ELF-1 (cell line): ENCODE measurements around the gene RERG.

Experiments used
- DNase-seq: peaks from one replicate; pipeline ENCODE4 v3.0.0-alpha.2; 2016; ENCODE audit warnings: low read depth, low spot score

The RERG gene, protein sequence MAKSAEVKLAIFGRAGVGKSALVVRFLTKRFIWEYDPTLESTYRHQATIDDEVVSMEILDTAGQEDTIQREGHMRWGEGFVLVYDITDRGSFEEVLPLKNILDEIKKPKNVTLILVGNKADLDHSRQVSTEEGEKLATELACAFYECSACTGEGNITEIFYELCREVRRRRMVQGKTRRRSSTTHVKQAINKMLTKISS

DNA sequence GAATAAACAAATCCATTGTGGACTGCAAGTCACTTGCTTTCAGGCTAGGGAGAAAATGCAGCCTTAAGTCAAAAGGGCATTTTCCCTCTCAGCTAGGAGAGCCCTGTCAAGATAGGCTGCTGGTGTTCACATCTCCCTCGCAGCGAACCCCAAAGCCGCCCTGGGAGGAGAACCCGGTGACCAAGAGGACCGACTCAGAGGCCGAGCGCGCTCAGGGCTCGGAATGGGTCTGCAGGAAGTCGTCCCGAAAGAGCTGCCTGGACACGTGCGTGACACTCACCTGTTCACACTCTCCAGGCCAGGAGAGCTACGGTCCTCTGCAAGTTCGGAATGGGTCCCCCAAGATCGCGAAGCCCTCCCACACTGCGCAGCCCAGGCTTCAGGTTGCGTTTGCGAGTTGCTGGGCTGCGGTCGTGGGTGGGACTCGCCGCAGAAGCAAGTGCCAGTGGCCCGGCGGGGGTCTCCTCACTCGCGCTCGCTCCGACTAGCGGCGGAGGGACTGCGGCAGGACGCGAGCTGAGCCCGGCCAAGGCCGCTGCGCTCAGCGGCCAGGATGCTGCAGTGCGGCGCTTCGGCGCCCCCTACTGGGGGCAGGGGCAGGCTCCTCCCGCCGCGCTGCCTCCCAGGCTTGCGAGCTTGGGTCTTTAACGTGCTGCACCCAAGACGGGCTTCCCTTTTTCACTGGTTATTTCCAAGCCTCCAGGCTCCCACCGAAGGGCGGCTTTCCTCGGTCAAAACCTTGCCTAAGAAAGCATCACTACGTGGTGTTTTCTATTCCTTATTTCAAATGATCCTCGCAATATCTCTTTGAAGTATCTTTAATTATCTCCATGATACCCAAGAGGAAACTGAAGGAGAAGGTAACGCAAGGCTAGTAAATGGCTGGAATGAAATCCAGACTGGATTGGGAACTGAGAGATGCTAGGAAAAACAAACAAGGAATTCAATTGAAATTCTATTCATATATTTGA is at the start of gene RERG:
Gene RERG (minus strand): TSS at position 503 of the 971 bp plus-strand sequence. CDS start 3,928 bp downstream, outside the sequence.
- peak; percentile 94 for DNase-seq

DNA sequence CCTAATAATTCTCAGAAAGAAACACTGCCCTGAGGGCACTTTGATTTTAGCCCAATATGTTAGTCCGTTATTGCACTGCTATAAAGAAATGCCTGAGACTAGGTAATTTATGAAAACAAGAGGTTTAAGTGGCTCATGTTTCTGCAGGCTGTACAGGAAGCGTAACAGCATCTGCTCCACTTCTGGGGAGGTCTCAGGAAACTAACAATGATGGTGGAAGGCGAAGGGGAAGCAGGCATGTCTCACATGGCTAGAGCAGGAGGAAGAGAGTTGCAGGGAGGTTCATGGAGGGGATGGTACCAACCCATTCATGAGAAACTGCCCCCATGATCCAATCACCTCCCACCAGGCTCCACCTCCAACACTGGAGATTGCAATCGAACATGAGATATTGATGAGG is 49.4 kb upstream of the RERG start:
- DNase-seq: no peak

DNA sequence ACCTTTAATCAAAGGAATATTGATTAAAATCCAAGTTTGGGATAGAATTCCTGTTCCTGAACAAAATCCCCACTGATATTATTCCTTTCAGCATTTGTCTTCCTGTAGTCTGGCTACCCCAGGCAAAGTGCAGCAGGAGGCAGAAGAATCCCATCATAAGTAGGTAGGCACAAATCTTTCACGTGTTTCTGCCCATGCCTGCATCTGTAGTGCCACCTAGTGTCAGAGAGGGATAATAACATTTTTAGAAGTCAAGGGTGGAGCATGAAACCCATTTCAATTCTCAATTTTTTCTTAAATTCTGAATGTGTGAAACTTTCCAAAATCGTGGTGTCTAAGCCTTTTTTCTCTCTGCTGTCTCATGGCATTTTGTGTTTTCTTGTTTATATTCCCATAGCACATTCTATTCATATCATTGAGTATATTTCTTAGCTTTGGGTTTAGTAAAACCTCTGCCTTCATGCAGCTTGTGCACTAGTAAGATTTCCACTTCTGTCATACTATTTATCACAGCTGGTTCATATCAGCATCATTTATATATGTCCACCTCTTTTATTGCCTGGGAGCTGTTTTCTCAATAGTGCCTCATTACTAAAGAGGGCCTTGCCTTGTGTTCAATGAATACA is 47.8 kb upstream of the RERG start:
- peak; percentile 20 for DNase-seq

DNA sequence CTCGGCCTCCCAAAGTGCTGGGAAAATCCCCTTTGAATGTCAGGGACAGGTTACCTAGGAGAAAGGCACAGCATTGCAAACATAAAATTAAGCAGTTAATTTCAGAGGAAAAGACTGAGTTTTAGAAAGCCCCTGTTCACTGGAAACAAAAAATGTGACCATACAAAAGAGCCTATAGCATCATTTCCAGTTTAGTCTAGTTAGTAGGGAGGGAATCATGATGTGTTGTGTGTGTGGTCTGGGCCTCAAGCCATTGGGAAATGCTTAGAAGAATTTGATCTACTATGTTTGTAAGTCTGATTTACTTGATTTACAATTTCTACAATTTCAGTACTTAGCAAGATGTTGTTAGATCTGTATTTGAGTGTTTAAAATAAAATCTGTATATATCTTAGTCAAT is 47.1 kb upstream of the RERG start:
- no peak for DNase-seq

DNA sequence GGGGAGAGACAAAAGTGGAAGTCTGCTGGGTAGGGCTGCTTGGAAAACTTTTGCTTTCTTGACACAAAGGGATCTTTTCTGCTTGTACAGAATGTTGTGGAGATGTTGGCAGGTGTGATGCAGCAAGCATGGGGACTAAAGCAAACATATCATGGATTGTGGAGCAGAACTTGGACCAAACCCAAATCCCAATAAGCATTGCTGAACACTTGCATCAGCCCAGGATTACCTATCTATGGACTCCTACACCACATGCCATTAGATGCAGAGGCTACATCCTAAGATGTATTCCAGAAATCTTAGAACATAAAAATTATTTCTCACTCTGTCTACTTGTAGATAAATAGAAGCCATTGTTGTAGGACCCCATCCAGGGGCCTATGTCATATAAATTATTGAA is 44.7 kb upstream of the RERG start:
- no peak for DNase-seq

DNA sequence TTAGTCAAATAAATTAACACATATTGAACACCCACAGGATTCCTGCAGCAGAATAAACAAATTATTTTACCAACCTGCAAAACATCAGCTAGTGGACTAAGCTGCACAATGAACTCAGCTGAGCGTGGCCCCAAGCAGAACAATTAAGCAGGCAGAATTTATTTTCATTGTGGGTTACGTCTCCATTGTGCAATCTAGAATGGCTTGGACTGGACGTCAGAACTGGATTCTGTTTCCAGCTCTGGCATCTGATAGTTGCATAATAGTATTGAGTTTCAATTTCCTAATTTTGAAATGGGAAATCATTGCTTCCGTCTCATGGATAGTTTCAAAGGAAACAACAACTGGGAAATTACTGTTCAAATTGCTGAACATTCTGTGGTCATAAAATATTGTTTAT is 35.5 kb upstream of the RERG start:
- no peak for DNase-seq

DNA sequence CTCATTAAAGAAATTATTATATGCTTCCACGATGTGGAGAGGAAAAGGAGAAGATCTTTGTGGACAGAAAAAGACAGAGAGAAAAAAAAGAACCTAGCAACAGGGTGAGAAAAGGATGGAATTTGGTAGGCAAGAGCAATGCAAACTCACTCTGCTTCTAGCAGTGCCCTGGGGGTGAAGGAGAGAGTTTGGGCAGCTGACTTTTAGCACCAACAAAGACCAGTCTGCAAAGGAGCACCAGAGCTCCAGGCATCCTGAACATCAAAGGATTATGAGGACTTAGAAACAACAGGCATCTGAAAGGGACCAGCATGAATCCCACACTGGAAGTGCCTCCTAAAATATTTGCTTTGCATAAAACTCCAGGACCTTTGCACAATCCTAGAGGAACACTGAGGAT is 32.8 kb upstream of the RERG start:
- peak; percentile 87 for DNase-seq

DNA sequence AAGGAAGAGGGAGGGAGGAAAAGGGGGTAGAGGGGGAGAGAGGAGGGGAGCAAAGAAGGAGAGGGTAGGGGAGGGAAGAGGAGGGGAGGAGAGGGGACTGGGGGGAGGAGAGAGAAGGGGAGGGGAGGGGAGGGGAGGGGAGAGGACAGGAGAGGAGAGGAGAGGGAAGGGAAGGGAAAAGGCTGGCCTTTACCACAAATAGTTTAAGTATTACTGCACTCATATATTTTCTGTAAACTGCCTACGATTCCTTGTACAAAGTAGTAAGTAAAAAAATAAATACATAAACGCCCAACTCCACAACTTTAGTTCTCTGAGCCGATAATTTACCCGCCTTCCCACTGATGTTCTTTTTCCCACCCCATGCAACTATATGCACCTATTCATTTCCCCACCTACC is 23.7 kb upstream of the RERG start:
- no peak for DNase-seq

DNA sequence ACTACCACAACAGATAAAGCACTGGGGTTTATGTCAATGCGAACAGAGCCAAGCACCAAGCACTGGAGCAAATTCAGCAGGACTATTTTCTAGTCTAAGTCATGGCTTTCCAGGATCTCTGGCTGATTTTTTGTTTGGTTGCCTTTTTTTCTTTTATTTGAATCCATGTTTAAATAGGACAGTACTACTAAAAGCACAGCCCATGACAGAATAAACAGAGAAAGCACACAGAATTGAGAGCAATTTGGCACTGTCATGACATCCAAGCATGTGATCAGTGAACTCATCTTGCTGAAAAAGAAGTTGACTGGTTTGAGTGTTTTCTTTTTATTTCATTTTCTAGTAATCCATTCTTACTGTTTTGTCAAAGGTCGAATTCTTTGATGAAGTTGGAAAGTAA is 23.1 kb upstream of the RERG start:
- no peak for DNase-seq

DNA sequence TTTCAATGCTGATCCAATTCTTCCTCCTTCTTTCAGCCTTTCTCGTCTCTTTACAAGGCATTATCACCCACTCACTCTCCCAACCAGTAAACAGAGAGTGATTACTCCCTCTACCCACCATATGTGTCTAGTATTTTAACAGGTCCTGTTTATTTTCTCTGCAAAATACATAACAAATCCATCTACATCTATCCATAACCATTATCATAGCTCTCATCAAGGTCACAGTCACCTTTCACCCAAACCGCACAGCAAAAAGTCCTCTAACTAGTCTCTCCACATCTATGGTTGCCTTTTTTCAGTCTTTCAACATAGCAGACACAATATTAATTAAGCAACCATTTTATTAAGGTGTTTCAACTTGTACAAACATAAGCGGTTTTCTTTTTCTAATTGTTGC is 21.9 kb upstream of the RERG start:
- no peak for DNase-seq

DNA sequence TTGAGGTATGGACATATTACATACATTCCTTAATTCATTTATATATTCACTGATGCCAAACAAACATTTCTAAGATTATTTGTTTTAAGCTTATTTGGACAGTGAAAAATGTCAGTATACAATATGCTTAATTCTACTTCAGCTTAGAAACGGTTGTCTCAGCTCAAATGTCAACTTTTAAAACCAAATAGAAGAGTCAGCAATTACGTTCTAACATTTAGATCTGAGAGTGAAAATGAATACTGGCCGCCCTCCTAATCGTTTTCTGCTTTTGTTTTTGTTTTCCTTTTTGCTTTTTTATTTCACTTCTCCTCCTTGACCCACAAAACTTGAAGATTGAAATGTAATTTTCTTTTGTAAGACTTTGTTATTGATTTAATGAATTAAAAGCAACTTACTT is 19.7 kb upstream of the RERG start:
- DNase-seq: no peak

DNA sequence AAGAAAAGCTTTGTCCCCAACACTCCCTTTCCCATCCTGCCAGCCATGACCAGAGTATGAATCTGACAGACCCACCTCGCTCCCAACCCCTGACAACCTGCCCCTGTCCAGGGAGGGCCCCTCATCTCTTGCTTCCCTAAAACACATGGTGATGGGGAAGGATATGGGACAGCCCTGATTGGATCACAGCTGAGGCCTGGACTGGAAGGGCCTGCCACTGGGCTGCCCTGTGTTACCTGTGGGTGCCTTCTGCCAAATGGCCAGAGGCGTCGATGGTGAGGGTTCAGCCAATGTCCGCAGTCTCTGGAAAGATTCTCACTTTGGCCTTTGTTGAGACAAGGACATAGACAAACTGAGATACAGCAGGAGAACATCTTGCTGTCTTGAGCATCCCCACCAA is 13.3 kb upstream of the RERG start:
- no peak for DNase-seq

DNA sequence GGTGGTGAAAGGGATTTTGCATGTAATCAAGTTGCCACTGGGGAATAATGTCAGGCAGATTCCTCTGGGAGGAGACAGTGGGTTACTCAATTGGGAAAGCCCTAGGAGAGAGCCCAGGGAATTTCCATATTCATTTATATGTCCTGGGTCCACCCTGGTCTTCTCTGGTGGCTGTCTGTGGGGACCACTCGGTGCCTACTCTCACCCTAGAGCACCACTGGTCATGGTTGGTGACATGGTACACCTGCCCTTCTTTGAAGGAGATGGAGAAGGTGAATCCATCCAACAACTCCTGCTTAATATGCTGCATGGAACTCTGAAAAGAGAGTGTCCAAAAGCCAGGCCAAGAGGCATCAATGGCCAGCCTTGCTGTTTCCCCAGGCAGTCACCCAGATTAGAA is 12.8 kb upstream of the RERG start:
- no peak for DNase-seq

DNA sequence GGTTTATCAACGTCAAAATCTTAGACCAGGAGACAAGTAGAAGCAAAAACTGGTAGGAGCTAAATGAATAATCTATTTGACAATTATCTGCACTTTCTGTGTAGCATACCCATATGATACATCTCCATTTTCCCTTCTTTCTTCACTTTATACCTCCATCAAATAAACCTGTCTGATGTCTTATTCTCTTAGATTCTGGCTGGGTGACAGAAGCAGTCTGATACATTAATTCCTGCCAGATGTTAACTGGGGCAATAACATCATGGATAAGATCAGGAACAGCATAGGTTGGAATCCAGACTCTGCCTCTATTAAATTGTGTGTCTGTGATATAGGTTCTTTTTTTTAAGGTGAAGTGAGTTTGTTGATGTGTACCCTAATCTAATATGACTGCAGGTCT is 11.7 kb upstream of the RERG start:
- DNase-seq: no peak

DNA sequence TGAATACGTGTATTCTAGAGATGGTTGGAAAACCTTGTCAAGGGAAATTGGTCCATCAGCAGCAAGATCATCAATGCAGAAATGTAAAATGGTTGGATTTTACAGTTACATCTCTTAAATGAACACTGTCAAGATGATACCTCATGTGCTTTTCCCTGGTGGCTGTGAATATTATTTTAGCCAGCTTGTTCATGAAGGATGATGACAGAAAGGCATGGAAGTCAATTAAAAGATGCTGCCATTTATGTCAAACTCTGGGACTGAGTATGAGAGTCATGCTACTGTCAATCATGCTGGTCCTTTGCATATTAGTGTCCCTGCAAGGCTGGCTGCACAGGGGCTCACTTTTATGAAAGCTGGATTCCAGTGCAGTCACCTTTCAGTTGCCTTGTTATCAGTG is 10.3 kb upstream of the RERG start:
- DNase-seq: no peak

DNA sequence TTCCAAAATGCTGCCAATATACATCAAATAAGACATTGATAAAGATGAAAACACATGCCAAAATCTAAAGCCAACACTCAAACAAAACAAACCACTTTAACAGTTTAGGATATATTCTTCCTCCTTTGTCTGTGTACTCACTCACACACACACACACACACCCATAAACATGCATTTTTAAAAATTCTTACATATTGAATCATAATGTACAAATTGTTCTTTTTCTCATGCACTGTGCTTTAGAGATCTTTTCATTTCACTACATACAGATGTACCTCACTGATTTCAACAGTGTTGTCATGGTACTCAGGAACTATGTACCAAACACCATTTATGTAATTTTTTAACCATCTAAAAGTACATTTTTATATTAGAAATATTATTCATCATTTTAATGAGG is 9.5 kb upstream of the RERG start:
- no peak for DNase-seq

DNA sequence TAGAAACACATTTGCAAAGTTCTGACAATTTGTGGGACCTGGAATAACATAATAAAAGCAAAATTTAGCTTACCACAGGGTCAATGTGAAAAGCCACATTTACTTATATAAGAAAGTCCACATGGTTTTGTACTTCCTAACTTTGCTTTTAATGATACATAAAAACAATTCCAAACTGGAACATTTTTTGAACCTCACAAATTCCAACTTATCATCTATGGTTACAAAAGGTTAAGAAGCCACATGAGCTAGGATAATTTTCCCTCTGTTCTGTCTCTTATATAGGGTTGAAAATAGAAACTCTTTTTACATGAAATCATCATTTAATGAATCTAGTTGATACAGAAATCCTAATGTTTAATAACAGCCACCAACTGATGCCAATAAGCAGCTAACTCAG is 8.9 kb upstream of the RERG start:
- no peak for DNase-seq

DNA sequence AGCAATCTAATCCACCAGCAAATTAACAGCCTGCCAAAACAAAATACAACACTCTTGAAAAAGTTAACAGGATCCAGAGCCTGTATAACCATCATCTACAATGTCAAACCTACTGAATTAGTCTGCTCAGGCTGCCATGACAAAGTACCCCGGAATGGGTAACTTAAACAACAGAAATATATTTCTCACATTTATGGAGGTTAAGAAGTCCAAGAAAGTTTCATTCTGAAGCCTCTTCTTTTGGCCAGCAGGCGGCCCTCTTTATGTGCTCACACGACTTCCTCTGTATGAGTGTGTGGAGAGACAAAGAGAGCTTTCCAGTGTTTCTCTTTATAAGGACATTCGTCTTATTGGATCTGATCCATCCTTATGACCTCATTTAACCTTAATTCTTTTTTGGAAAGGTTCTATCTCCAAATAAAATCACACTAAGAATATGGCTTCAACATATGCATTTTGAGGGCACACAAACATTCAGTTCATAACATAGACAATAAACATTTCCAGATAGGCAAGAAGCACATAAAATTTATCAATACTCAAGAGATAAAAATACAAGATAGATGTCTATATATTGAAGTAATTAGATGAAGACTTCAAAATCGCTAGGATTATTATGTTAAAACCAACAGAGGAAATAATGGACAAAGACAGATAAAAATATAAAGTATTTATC is 5.9 kb upstream of the RERG start:
- peak; percentile 44 for DNase-seq

DNA sequence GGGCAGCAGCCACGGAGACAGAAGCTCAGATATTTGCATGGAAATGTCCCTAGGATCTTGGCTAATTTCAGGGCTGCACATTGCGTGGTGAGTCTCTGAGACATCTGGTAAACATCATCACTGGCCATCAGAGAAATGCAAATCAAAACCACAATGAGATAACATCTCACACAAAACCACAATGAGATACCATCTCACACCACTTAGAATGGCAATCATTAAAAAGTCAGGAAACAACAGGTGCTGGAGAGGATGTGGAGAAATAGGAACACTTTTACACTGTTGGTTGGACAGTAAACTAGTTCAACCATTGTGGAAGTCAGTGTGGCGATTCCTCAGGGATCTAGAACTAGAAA is 4.6 kb upstream of the RERG start:
- DNase-seq: peak; percentile 9

DNA sequence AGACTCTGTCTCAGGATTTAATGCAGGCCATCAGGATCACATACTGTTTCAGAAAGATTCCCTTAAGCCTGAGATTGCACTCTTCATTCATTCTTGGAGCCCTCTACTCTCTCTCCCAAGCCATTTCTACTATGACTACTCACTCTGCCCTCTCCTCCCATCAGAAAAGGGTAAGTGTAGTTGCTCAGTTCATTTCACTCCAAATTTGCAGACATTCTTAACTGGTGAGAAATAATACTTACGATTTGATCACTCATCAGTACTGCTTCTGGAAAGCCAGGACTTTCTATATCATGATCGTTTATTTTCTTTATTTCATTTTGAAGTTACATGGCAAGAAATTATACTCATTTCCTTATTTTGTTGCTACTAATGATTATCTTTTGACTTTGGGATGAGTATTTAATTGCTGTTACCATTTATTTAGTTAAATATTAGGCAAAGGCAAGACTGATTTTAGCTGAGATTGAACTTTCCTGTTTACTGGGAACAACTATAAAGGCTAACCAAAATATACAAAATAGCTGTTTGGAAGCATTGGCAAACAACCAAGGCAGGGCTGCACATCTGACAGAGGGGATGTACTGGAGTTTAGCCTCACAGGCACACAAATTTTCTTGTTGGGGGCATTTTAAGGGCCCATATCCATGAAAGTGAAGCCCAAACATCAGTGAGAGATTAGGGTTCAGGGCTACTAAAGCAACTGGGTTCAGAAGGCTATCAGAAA is 4.1 kb upstream of the RERG start:
- no peak for DNase-seq

DNA sequence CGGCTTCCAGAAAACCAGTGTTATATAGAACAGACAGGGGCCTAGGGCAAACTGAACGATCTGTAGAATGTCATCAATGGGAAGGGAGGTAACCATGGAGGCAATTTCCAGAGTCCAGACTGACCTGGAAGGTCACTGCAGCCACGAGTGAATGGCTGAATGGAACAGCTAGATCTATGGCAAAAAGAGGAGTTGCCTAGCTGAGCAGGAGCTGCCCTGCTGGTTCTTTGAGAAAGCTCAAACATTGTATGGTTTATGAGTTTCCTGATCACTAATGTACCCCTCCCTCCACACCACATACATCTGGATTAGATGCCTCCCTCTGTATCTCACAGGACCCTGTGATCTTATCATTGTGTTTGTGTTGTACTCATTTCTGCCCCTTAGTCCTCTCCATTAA is 1.0 kb upstream of the RERG start:
- DNase-seq: peak; percentile 6

DNA sequence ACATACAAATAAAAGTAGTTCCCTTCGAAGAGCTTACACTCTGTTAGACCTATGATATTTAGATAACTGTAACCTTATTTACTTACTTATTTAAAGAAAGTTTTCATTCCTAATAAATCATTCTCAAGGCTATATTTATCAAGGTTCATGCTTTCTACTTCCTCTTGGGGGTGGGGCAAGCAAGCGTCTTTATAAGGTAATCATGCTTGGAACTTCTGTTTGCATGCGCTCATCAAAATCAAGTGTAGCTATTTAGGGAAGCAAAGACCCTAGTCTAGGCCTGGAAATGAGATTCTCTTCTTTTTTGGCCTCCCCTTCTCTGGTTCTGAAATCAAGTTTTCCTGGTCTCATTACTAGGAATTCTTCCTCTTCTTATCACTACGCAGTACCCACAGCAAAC is 766 bp downstream of the RERG start:
- DNase-seq: no peak
